DMS 273 (cell line): ENCODE results near the gene GRID1.

ENCODE experiments used
- DNase-seq: peaks from one replicate; lab custom pipeline; 2025; ENCODE audit not compliant: unreplicated experiment; lab: John Stamatoyannopoulos, UW

The GRID1 gene

DNA sequence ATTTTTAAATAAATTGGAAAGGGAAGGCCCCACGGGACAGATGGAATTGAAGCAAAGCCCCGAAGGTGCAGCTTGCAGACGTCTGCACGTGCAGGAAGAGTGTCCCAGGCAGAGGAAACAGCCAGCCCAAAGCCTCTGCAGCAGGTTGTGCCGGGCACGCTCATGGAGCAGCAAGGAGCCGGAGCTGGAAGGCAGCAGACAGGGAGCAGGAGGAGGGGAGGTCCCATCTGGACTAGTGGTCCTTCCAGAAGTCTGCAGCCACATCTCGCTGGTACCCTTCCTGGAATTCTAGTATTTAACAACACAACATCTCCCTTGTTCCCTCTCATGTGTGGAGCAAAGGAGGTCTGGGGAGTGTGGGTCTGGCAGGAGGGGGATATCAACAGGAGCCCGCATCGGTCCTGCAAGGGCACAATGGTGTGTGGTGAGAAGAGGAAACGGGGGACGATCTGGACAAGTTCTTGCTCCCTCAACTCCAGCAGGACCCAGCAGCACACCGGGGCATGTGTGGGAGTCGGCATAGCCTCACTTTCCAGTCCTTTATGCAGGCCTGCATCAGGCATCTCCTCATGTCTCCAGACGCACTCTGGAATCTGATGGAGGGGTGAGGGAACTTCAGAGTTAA is 169.3 kb downstream of the GRID1 start:
- peak; percentile 2 for DNase-seq

DNA sequence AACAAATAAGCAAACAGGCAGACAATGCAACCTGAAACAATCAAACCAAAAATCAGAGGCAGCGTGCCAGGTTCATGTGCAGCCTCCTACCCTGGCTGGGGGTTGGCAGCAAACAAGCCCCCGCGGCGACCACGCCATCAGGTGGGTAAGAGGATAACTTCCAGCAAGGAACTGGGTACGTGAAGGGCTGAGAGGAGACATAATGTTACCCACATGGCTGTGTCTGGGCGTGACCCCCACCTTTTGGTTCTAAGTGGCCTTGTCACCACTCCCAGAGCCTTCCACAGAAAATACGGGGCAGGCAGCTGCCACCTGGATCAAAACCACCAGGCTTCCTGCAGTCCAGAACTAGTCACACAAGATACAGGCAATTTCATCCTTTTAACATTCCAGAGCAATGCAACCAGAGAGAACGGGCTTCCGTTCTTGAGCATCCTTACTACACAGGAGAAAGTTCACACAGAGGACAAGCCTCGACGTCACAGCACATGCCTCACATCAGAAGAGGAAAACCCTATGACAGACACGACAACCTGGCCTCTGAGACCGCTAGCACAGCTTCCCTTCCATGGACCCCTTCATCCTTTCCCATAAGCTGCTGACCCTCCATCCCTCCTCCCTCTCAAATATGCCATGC is 171.0 kb downstream of the GRID1 start:
- no peak for DNase-seq

DNA sequence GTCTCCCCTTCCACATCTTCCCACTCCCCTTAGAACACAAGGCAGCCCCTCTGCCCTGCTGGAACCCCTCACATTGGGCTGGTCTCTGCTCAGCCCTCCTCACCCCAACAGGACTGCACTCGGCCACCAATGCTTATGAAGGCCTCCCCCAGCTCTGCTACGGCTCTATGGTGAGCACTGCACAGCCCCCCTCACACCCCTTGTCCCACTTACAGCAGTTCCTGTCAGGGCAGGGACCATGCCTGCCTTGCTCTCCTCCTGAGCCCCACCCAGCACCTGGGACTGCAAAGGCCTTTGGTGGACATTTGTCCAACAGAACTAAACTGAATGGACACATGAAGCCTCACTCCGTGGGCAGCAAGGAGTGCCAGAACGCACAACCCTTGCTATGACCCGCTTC is 171.9 kb downstream of the GRID1 start:
- no peak for DNase-seq

DNA sequence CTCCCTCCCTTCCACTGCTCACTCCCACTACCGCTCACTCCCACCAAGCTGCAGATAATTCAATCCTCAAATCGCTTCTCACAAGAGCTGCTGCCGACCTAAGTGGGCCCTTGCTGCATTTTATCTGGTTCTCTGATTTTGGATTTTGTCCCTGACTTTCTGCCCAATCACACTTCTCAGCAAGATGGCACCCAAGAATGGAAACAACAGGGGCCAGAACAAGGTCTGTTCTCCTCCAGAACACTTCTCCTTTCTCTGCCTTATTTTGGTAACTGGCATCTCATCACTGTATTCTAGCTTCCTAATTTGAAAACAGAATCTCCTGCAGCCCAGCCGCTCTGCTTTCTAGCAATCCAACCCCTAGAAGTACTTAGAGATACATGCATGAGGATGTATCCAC is 172.8 kb downstream of the GRID1 start:
- no peak for DNase-seq

DNA sequence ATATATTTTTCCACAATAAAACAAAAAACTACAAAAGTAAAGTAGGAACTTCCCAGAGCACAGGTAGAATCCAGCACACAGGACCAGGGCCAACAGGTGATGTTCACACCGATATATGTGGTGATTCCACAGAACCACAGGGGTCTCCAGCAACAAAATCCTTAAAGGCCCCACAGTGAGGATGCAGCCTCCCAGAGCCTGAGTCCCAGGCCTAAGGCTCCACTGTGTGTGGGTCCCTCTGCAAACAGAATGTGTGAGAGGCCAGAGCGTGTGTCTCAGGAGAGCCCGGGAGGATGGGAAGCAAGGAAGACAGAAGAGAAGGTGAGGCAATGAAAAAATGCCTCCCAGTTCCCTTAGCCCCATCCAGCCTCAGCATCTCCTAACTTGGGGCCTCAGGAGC is 173.9 kb downstream of the GRID1 start:
- no peak for DNase-seq

DNA sequence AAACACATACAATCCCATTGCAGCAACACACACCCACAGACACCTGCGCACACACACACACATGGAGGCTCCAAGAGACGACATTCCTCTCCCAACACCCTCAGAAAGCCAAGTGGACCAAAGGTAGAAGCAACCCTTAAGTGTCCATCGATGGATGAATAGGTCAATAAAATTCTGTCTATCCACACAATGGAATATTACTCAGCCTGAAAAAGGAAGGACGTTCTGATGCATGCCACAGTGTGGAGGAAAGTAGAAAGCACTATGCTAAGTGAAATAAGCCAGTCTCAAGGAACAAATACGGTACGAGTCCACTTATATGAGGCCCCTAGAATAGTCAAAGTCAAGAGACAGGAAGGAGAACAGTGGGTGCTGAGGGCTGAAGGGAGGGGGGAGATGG is 174.4 kb downstream of the GRID1 start:
- DNase-seq: no peak

DNA sequence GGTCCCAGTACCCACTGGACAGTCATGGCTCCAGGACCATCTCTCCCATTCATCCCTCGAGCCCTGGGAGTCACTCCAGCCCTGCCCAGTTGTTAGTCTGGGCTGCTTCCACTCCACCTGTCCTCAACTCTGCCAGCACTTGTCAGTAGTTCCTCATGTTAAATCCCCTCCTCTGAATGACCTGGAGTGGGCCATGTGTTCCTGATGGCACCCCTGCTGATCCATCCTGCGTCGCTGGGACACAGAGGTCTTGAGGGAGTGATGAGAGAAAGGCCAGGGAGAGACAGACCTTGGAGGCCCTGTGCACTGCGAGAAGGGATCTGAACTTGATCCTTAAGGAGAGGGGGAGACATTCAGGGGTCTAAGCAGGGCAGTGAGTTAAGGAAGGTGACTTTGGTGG is 174.9 kb downstream of the GRID1 start:
- DNase-seq: no peak

DNA sequence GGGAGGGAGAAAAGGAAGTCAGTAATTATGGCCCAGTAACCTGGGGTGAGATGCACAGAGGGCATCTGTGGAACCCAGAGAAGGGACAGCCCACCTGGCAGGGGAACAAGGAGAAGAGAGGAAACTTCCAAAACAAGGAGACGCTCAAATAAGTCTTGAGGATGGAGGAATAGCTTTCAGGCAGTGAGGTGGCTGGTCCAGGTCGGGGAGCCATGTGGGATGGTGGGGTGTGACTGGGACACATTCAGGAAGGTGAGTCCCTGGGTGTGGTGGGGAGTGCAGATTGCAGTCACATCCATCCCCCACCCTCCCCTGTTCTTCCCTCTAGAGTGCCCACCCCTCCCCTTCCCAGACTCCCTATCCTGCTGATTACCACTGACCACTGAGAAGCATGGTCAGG is 175.4 kb downstream of the GRID1 start:
- no peak for DNase-seq

DNA sequence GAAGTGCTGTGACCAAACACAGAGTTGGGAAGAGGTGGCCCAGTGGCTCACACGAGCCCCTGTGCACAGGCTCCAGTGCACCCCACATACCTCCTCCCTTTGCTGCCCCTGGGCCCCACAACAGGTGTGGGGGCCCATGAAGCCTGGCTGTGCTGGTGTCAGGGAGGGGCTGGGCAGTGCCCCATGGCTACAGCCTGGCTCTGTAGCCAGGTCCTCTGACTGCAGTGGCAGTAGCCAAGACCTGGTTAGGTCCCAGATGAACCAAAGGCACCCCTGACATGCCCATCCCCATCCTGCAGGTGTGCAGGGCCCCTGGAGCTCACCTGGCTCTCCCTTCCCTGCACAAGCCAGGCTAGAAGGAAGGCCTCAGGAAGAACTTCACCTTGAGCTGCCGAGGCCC is 176.3 kb downstream of the GRID1 start:
- no peak for DNase-seq

DNA sequence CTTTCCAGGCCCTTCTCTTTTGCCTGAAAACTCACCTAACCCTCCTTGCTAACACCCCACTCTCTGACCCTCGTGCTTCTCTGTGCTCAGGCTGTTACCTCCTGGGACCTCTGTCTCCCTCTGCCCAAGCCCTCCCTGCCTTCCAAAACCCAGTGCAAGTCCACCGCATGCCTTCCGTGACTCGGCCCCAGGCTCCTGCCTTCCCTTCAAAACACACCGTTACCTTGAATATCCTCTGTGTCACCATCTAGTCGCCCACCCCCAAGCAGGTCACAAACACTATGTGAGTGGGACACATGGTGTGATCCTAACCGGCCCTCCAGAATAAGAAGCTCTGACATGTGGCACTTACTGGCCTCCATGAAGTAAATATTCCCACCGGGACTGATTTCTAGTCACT is 176.7 kb downstream of the GRID1 start:
- DNase-seq: no peak

DNA sequence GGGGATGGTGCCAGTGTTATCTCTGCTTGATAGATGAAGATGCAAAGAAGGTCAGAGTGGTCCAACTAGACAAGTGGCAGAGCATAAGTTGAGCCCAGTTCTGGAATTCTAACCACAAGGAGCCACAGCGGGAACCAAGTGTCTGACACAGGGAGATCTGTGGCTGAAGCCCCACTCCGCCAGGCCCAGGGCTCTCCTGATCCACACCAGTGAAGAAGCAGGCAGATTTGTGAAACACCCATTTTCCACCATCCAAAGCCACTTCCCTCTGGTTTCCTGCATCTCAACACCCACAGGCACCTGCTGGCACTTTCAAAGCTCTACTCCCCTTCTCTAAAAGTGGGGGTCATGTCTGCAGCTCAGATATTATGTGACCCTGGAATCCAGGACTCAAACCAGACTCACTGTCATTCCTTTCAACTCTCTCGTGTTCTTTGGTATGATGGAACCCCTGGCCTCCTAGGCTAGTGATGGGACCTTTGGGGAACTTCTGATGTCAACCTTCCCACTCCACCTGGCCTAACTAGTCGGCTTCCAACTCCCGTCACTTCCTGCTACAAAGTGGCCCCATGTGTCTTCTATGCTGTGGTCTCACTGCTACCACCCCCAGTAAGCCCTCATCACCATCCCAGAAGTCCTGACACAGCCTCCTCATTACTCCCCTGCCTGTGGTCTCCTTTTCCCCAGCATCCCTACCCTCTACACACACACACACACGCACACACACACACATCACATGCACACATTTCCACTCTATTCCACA is 177.6 kb downstream of the GRID1 start:
- no peak for DNase-seq

DNA sequence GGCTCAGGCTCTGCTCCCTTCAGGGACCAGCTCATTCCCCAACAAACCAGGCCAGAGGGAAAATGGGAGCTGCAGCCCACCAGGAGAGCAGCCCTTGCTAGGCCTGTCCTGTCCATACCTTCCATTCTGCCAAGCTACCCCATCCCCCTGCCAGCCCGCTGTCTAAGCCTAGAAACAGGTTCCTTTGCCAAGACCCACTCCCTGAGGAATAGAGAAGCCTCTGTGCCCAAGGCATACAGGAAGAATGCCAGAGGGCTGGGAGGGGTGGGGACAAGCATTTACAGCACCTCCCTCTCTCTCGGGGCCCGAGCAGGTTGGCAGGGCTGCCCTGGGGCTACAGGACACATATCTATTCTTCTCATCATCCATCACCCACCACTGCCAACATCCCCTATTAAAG is 178.3 kb downstream of the GRID1 start:
- no peak for DNase-seq

DNA sequence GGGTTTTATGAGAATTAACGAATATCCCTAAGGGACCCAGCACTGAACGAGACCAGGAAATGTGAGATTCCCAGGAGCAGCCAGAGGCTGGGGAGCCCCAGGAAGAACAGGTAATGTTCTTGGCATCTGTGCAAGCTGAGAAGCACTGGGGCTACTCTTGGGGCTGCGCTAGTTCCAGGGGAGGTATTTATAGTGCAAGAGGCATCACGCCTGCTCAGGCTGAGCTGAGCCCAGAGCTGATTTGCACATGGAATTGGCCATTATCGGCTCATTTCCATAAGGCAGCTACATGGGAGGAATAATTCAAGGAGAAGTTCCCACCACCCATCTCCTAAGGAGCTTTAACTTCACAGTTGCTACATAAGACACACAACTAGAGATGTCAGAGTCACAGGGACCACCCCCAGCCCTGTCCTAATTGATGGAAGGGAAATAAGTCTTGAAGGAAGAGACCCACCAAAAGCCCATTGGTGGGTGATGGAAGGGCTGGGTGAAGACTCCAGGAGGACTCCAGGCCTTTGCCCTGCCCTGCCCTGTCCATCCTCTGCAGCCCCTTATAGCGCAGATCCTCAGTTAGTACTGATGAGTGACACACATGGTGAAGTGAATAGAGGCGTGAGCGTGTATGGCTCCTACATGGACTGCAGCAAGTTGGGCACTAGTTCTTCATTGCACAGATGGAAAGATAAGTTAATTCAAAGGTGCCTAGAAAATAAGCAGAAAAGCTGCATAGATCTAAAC is 178.9 kb downstream of the GRID1 start:
- no peak for DNase-seq

DNA sequence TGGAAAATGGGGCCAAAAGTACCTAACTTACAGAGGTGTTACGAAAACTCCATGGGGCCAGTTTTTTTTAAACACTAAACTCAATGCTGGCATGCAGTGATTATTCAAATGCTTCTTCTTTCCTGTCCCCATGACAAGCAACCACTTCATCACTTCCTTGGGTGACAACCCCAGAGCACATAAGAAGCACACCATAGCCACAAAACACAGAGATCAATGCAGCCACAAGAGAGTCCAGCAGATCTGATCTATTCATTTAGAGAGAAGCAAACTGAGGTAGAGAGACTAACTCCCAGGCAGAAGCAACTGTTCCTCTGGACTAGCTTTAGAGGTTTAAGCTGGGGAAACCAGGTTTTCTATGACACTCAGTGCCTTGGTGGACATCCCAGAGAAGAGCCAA is 180.0 kb downstream of the GRID1 start:
- no peak for DNase-seq

DNA sequence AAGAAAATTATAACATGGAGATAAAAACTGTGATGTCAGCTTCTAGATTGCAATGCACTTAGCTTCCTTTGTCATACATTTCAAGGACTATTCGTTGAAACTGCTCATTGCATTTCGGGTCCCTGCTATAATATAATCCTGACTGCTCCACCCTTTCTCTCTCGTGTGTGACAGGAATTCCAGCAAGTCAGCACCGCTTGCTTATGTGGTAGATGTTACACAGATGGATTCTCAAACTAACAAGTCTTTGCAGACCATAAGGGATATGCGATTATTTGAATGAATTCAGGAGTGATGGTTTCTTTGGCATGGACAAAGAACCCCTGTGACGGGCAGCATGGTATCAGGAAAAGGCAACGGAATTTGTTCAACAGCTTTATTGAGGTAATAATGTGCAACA is 184.0 kb downstream of the GRID1 start:
- no peak for DNase-seq

DNA sequence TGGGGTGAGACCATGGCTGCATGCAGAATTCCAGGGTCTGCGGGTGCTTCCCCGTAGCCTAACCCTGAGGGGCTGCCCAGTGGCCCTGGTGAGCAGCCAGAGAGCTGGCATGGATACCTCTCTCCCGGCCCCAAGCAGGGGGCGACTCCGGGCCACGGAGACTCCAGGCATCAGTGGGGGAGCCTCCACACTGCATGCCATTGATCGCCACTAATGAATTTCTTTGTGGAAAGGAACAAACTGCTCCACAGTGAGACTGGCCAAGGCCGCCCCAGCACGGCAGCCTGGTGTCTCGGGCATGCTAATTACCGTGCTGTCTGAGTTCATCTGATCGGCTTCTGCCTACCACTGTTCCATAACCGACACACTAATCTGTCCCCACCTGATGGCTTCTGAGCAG is 184.4 kb downstream of the GRID1 start:
- no peak for DNase-seq

DNA sequence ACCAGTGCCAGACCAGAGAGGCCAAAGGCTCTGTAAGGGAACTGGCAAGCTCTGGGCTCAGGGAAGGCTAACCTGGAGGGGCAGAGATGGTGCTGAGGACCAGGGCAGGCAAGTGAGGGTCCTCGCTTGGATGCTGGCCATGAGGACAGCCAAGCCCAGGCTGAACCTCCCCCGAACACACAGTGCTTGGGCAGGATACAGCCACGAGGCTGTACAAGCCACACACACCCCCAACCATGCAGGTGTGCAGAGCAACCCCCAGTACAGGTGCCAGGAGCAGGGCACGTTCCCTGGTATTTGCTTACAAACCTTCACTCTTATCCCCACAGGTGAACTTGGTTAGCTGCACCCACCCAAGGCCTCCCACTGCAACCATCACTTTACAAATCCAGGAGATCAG is 185.7 kb downstream of the GRID1 start:
- DNase-seq: no peak

DNA sequence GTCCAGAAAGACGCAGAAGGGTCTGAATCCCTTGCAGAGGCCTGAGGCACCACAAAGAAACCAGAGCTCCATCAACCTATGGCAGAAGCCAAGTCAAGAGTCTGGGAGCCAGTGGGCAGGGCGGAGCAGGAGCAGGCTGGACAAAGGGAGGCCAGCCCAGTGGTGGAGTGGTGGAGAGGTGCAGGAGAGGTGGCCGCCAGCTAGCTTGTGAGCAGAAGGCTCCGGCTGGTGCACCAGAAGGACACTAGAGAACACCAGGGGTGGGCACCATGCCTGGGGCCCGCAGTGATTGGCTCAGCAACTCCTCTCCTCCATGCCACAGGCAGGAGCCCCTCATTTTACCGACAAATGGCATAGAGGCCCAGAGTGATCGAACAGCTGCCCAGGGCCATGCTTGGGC is 186.6 kb downstream of the GRID1 start:
- no peak for DNase-seq

DNA sequence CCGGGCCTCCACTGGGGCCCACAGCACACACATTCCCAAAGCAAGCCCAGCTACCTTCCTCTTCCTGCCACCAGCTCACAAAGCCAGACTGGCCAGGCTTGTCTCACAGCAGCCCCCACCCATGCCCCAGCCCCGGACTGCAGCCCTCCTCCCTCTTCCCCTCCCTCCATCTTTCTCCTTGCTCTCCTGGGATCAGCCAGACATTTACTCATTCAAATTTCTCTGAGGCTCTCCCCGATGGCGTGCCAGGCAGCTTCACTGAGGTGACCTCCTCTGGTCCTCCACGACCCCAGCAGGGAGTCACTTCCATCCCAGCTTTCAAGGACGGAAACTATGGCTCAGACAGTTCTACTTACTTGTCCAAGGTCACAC is 187.5 kb downstream of the GRID1 start:
- DNase-seq: no peak

DNA sequence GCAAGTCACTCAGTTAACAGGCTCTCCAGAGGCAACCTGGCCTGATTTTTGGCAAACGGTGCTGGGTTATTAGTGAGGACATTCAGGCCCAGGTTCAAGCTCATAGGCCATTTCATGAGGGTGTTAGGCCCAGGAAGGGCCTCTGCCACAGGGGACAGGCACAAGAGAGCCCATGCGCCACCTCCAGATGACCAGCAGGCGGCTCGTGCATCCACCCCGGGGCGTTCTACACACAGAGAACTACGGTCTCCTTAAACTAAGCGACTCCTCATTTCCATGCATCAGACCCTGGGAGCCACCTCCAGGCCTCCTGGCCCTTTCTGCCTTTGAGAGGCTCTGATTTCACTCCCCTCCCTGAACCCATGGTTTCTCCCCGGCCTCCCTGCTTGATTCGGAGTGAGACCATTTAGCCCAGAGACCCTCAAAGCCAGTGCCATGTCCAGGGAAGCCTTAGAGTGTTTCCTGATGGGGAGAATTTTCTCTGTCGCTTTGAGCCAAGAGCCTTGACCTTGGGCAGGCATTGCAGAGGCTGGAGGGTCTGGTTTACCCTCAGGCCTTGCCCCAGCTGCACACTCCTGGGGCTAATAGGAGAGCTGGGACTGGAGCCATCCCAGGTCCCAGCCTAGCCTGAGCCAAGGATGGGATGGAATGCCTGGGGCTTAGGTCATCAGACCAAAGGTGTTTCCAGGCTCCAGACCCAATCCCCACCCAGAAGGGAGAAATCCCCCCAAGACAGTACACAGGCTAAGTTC is 188.0 kb downstream of the GRID1 start:
- DNase-seq: peak; percentile 29

DNA sequence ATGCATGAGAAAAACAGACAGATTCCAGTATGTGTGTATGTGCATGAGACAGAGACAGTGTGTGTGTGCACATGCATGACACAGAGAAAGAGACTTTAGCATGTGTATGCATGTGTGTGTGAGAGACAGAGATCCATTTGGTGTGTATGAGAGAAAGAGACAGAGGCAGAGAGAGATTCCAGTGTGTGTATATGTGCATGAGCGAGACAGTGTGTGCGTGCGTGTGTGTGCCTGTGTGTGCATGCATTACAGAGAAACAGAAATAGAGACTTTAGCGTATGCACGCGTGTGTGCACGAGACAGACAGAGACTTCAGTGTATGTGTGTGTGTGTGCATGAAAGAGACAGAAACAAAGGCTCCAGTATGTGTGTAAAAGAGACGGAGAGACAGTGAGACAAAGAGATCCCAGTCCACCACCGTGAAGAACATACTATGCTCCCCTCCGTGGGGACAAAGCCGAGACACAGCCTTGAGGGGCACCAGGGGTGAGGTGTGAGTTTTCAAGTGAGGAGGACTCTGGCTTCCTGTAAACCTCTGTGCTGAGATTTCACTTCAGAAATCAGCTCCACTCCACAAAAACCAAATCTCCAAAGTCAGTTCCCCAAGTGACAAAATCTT is 188.9 kb downstream of the GRID1 start:
- no peak for DNase-seq
